Fibroblast of lung (primary cell): ENCODE measurements around the gene LSAMP. TPM values are rescaled to one million over a fixed set of nuclear protein-coding genes. Genes with fewer than 3 reads are reported as not detected.

Experiments used
- DNase-seq, 2 donors: peaks; one replicate each; pipeline versions ENCODE4 v3.0.0 to v3.0.0-alpha.2; 2010; ENCODE audit warnings: low read depth in 2 of 2
- H2AFZ ChIP-seq: 2 replicates; pipeline ENCODE4 v1.5.1; 2012; ENCODE audit warnings: low read length, control low read depth, inconsistent platforms
- H3K27ac ChIP-seq: 2 replicates; pipeline ENCODE4 v1.5.1; 2011; ENCODE audit warnings: low read length, control low read depth; ENCODE audit not compliant: insufficient read depth
- H3K27me3 ChIP-seq: 2 replicates; pipeline ENCODE4 v1.5.1; 2011; ENCODE audit warnings: mild to moderate bottlenecking, low read length; ENCODE audit not compliant: control insufficient read depth, insufficient read depth
- H3K36me3 ChIP-seq: 2 replicates; pipeline ENCODE4 v1.5.1; 2011; ENCODE audit warnings: low read length; ENCODE audit not compliant: control insufficient read depth, insufficient read depth
- H3K4me1 ChIP-seq: 2 replicates; pipeline ENCODE4 v1.5.1; 2011; ENCODE audit warnings: low read length; ENCODE audit not compliant: control insufficient read depth, insufficient read depth; ENCODE audit errors: extremely low read depth
- H3K4me2 ChIP-seq: 2 replicates; pipeline ENCODE4 v1.5.1; 2011; ENCODE audit warnings: low read length, control low read depth; ENCODE audit not compliant: insufficient read depth; ENCODE audit errors: extremely low read depth
- H3K4me3 ChIP-seq, 4 experiments: fragments of 200-600 bp in 1 of 4; sonication (generic) in 1 of 4; replicated peaks in 1 of 4; 2 replicates each; pipeline ENCODE4 v1.5.1; 2011 to 2016; ENCODE audit warnings: low read length in 4 of 4, low read depth in 3 of 4, mild to moderate bottlenecking in 3 of 4, control low read depth in 2 of 4, inconsistent platforms in 1 of 4, mixed read lengths in 1 of 4; ENCODE audit not compliant: insufficient read depth in 1 of 4; ENCODE audit errors: control extremely low read depth in 1 of 4
- H3K79me2 ChIP-seq: 2 replicates; pipeline ENCODE4 v1.5.1; 2012; ENCODE audit warnings: mild to moderate bottlenecking, low read length, inconsistent platforms; ENCODE audit not compliant: control insufficient read depth, insufficient read depth
- H3K9ac ChIP-seq: 2 replicates; pipeline ENCODE4 v1.5.1; 2011; ENCODE audit warnings: mild to moderate bottlenecking, low read length, control low read depth; ENCODE audit not compliant: insufficient read depth
- H3K9me3 ChIP-seq: 2 replicates; pipeline ENCODE4 v1.5.1; 2012; ENCODE audit warnings: low read depth, low read length; ENCODE audit not compliant: control insufficient read depth, insufficient read depth
- H4K20me1 ChIP-seq: 2 replicates; pipeline ENCODE4 v1.5.1; 2011; ENCODE audit warnings: low read length; ENCODE audit not compliant: control insufficient read depth, insufficient read depth; ENCODE audit errors: extremely low read depth
- CTCF ChIP-seq, 2 donors: IDR thresholded peaks in 1 of 2; conservative IDR thresholded peaks in 1 of 2; 1 replicate in 1 of 2; 2 replicates in 1 of 2; pipeline ENCODE4 v1.5.1; 2011 to 2012; ENCODE audit warnings: low read length in 2 of 2, control low read depth in 1 of 2, inconsistent platforms in 1 of 2, low read depth in 1 of 2, mild to moderate bottlenecking in 1 of 2
- EZH2 ChIP-seq: IDR thresholded peaks from 2 replicates; pipeline ENCODE4 v1.5.1; 2012; ENCODE audit warnings: low read length, control low read depth, mild to moderate bottlenecking; ENCODE audit errors: missing control alignments
- polyA plus RNA-seq, 2 donors: library from polyadenylated mRNA; depleted of rRNA in 1 of 2; stranded (reverse) in 1 of 2; unstranded in 1 of 2; fragments of >200 nt; gene quantifications; 2 replicates each; pipeline ENCODE4 v1.2.1, GENCODE V29; 2011 to 2012; ENCODE audit warnings: missing spikeins in 1 of 2
- total RNA-seq: library from RNA; depleted of rRNA; stranded (reverse); fragments of >200 nt; gene quantifications from 2 replicates; pipeline ENCODE4 v1.2.1, GENCODE V29; 2014

The LSAMP gene
- total and polyA plus RNA-seq, 2 donors (not counting 1 experiment from before 2014, with no cell fraction given), result 4.8 to 5.9 TPM

- Histone ChIP-seq H3K36me3 (no peaks in the 10 kb centered on the region), H3K27ac (no peak overlapping the region), H3K79me2 (no peaks in the 10 kb centered on the region), H2AFZ (no peak overlapping the region), H3K4me3 (no peak overlapping the region), H3K27me3 (no peaks in the 10 kb centered on the region), H4K20me1 (no peaks in the 10 kb centered on the region), H3K9me3 (no peaks in the 10 kb centered on the region), H3K4me2 (no peak overlapping the region), H3K4me1 (no peaks in the 10 kb centered on the region), H3K9ac (no peak overlapping the region)
- DNase-seq, result no peak
- TF ChIP-seq CTCF (conservative IDR thresholded peaks at IDR 0.05 in 1 of 2, IDR thresholded peaks at IDR 0.05 in 1 of 2; ENCODE audit: low read depth in 1 of 2, low read length in 2 of 2) (no peak), EZH2 (no peak)
Observed at GRCh38 chr3:115958526-115958925, 486.8 kb downstream of the LSAMP start.

GRCh38 chr3:115947325-115947724, 498.0 kb downstream of the LSAMP start:
- DNase-seq, result no peak
- H3K27me3 ChIP-seq, result no peaks in the 10 kb centered on the region
- H4K20me1 ChIP-seq, result no peaks in the 10 kb centered on the region
- H3K36me3 ChIP-seq, result no peaks in the 10 kb centered on the region
- no peaks in the 10 kb centered on the region for H3K4me1 ChIP-seq
- no peak overlapping the region for H2AFZ ChIP-seq
- H3K4me2 ChIP-seq, result no peak overlapping the region
- H3K4me3 ChIP-seq, result no peak overlapping the region
- no peak overlapping the region for H3K9ac ChIP-seq
- TF ChIP-seq CTCF (conservative IDR thresholded peaks at IDR 0.05 in 1 of 2, IDR thresholded peaks at IDR 0.05 in 1 of 2; ENCODE audit: low read depth in 1 of 2, low read length in 2 of 2) (no peak), EZH2 (no peak)
- H3K27ac ChIP-seq, result no peak overlapping the region
- H3K9me3 ChIP-seq, result no peaks in the 10 kb centered on the region
- H3K79me2 ChIP-seq, result no peaks in the 10 kb centered on the region

GRCh38 chr3:115943579-115943978, 501.7 kb downstream of the LSAMP start:
- H3K4me2 ChIP-seq, result no peak overlapping the region
- no peak for DNase-seq
- no peak overlapping the region for H3K9ac ChIP-seq
- no peak overlapping the region for H2AFZ ChIP-seq
- H3K79me2 ChIP-seq, result no peaks in the 10 kb centered on the region
- H4K20me1 ChIP-seq, result no peaks in the 10 kb centered on the region
- H3K36me3 ChIP-seq, result no peaks in the 10 kb centered on the region
- no peaks in the 10 kb centered on the region for H3K9me3 ChIP-seq
- no peaks in the 10 kb centered on the region for H3K27me3 ChIP-seq
- TF ChIP-seq CTCF (conservative IDR thresholded peaks at IDR 0.05 in 1 of 2, IDR thresholded peaks at IDR 0.05 in 1 of 2; ENCODE audit: low read depth in 1 of 2, low read length in 2 of 2) (no peak), EZH2 (no peak)
- no peaks in the 10 kb centered on the region for H3K4me1 ChIP-seq
- H3K4me3 ChIP-seq, result no peak overlapping the region
- H3K27ac ChIP-seq, result no peak overlapping the region
